HEK293 (cell line): ENCODE results near the gene AATK.

ENCODE experiments used
- MYNN ChIP-seq: fragments of 450-650 bp; formaldehyde crosslinking; IDR thresholded peaks from 2 replicates; pipeline ENCODE4 v1.5.1; 2016; ENCODE audit warnings: missing biosample characterization, missing genetic modification characterization, borderline replicate concordance
- PRDM1 ChIP-seq: fragments of 450-650 bp; formaldehyde crosslinking; IDR thresholded peaks from 2 replicates; pipeline ENCODE4; 2016; ENCODE audit warnings: missing biosample characterization, missing genetic modification characterization
- SCRT1 ChIP-seq: fragments of 450-650 bp; formaldehyde crosslinking; IDR thresholded peaks from 2 replicates; pipeline ENCODE4 v1.5.1; 2016; ENCODE audit warnings: missing biosample characterization, missing genetic modification characterization, borderline replicate concordance
- SP2 ChIP-seq: fragments of 450-650 bp; formaldehyde crosslinking; IDR thresholded peaks from 2 replicates; pipeline ENCODE4 v1.5.1; 2016; ENCODE audit warnings: missing biosample characterization, missing genetic modification characterization
- ZBTB1 ChIP-seq: fragments of 450-650 bp; formaldehyde crosslinking; IDR thresholded peaks from 2 replicates; pipeline ENCODE4 v1.5.1; 2016; ENCODE audit warnings: missing biosample characterization, missing genetic modification characterization
- ZFP41 ChIP-seq: fragments of 450-650 bp; formaldehyde crosslinking; IDR thresholded peaks from 2 replicates; pipeline ENCODE4 v1.5.1; 2016; ENCODE audit warnings: missing biosample characterization, missing genetic modification characterization, borderline replicate concordance
- ZIC2 ChIP-seq: fragments of 450-650 bp; formaldehyde crosslinking; IDR thresholded peaks from 2 replicates; pipeline ENCODE4 v1.5.1; 2016; ENCODE audit warnings: missing biosample characterization, missing genetic modification characterization
- ZNF10 ChIP-seq: fragments of 450-650 bp; formaldehyde crosslinking; IDR thresholded peaks from 2 replicates; pipeline ENCODE4 v1.5.1; 2017; ENCODE audit warnings: missing biosample characterization, missing genetic modification characterization
- ZNF146 ChIP-seq: fragments of 450-650 bp; formaldehyde crosslinking; IDR thresholded peaks from 2 replicates; pipeline ENCODE4 v1.5.1; 2016; ENCODE audit warnings: missing biosample characterization, missing genetic modification characterization
- ZNF19 ChIP-seq: fragments of 450-650 bp; formaldehyde crosslinking; IDR thresholded peaks from 2 replicates; pipeline ENCODE4; 2016; ENCODE audit warnings: missing biosample characterization, missing genetic modification characterization, low read depth
- ZNF214 ChIP-seq: fragments of 450-650 bp; formaldehyde crosslinking; IDR thresholded peaks from 2 replicates; pipeline ENCODE4 v1.5.1; 2017; ENCODE audit warnings: missing biosample characterization, mild to moderate bottlenecking, missing genetic modification characterization, borderline replicate concordance
- ZNF239 ChIP-seq: fragments of 450-650 bp; formaldehyde crosslinking; IDR thresholded peaks from 2 replicates; pipeline ENCODE4 v1.5.1; 2016; ENCODE audit warnings: missing biosample characterization, missing genetic modification characterization
- ZNF248 ChIP-seq: fragments of 450-650 bp; formaldehyde crosslinking; IDR thresholded peaks from 2 replicates; pipeline ENCODE4 v1.5.1; 2017; ENCODE audit warnings: missing biosample characterization, missing genetic modification characterization
- ZNF266 ChIP-seq: fragments of 450-650 bp; formaldehyde crosslinking; IDR thresholded peaks from 2 replicates; pipeline ENCODE4 v1.5.1; 2016; ENCODE audit warnings: missing biosample characterization, missing genetic modification characterization, low read depth
- ZNF324 ChIP-seq: fragments of 450-650 bp; formaldehyde crosslinking; IDR thresholded peaks from 2 replicates; pipeline ENCODE4 v1.5.1; 2016; ENCODE audit warnings: missing biosample characterization, missing genetic modification characterization
- ZNF350 ChIP-seq: fragments of 450-650 bp; formaldehyde crosslinking; IDR thresholded peaks from 2 replicates; pipeline ENCODE4 v1.5.0; 2017; ENCODE audit warnings: missing biosample characterization, mild to moderate bottlenecking, missing genetic modification characterization
- ZNF354C ChIP-seq: fragments of 450-650 bp; formaldehyde crosslinking; IDR thresholded peaks from 2 replicates; pipeline ENCODE4 v1.5.1; 2016; ENCODE audit warnings: missing biosample characterization, missing genetic modification characterization, low read depth, borderline replicate concordance
- ZNF394 ChIP-seq: fragments of 450-650 bp; formaldehyde crosslinking; IDR thresholded peaks from 2 replicates; pipeline ENCODE4 v1.5.1; 2016; ENCODE audit warnings: missing biosample characterization, missing genetic modification characterization, mild to moderate bottlenecking, moderate library complexity, borderline replicate concordance
- ZNF426 ChIP-seq: fragments of 450-650 bp; formaldehyde crosslinking; IDR thresholded peaks from 2 replicates; pipeline ENCODE4 v1.5.1; 2017; ENCODE audit warnings: missing biosample characterization, missing genetic modification characterization, mild to moderate bottlenecking, inconsistent platforms, moderate library complexity
- ZNF521 ChIP-seq: fragments of 450-650 bp; formaldehyde crosslinking; IDR thresholded peaks from 2 replicates; pipeline ENCODE4 v1.5.1; 2017; ENCODE audit warnings: missing biosample characterization, mild to moderate bottlenecking, missing genetic modification characterization
- ZNF544 ChIP-seq: fragments of 450-650 bp; formaldehyde crosslinking; IDR thresholded peaks from 2 replicates; pipeline ENCODE4 v1.5.0; 2017; ENCODE audit warnings: missing biosample characterization, missing genetic modification characterization
- ZNF555 ChIP-seq: fragments of 450-650 bp; formaldehyde crosslinking; conservative IDR thresholded peaks from 2 replicates; pipeline ENCODE4 v1.5.1; 2017; ENCODE audit warnings: missing biosample characterization, mild to moderate bottlenecking, missing genetic modification characterization, inconsistent platforms
- ZNF626 ChIP-seq: fragments of 450-650 bp; sonication (Bioruptor Pico); formaldehyde crosslinking; IDR thresholded peaks from 2 replicates; pipeline ENCODE4 v1.5.1; 2018; ENCODE audit warnings: missing biosample characterization, missing genetic modification characterization, inconsistent platforms
- ZNF658 ChIP-seq: fragments of 450-650 bp; formaldehyde crosslinking; IDR thresholded peaks from 2 replicates; pipeline ENCODE4; 2016; ENCODE audit warnings: missing biosample characterization, missing genetic modification characterization
- ZNF670 ChIP-seq: fragments of 450-650 bp; formaldehyde crosslinking; IDR thresholded peaks from 2 replicates; pipeline ENCODE4 v1.5.1; 2016; ENCODE audit warnings: missing biosample characterization, missing genetic modification characterization, low read depth
- ZNF701 ChIP-seq: fragments of 450-650 bp; formaldehyde crosslinking; IDR thresholded peaks from 2 replicates; pipeline ENCODE4 v1.5.1; 2016; ENCODE audit warnings: missing biosample characterization, missing genetic modification characterization
- ZNF747 ChIP-seq: fragments of 450-650 bp; formaldehyde crosslinking; IDR thresholded peaks from 2 replicates; pipeline ENCODE4 v1.5.1; 2016; ENCODE audit warnings: missing biosample characterization, missing genetic modification characterization
- ZNF776 ChIP-seq: fragments of 450-650 bp; formaldehyde crosslinking; IDR thresholded peaks from 2 replicates; pipeline ENCODE4 v1.5.0; 2017; ENCODE audit warnings: missing biosample characterization, missing genetic modification characterization, borderline replicate concordance
- ZNF791 ChIP-seq: fragments of 450-650 bp; formaldehyde crosslinking; IDR thresholded peaks from 2 replicates; pipeline ENCODE4 v1.5.1; 2016; ENCODE audit warnings: missing biosample characterization, missing genetic modification characterization
- ZSCAN16 ChIP-seq: fragments of 450-650 bp; formaldehyde crosslinking; IDR thresholded peaks from 2 replicates; pipeline ENCODE4 v1.5.1; 2016; ENCODE audit warnings: missing biosample characterization, missing genetic modification characterization
- TF ChIP-seq, protein P1 (sequence below): fragments of 450-650 bp; formaldehyde crosslinking; IDR thresholded peaks from 2 replicates; pipeline ENCODE4 v1.5.1; 2016; ENCODE audit warnings: missing biosample characterization, missing genetic modification characterization
- TF ChIP-seq, protein P2 (sequence below): fragments of 450-650 bp; formaldehyde crosslinking; IDR thresholded peaks from 2 replicates; pipeline ENCODE4 v1.5.1; 2016; ENCODE audit warnings: missing biosample characterization, missing genetic modification characterization
- TF ChIP-seq, protein P3 (sequence below): fragments of 450-650 bp; formaldehyde crosslinking; IDR thresholded peaks from 2 replicates; pipeline ENCODE4 v1.5.1; 2017; ENCODE audit warnings: missing biosample characterization, missing genetic modification characterization
- TF ChIP-seq, protein P4 (sequence below): fragments of 450-650 bp; formaldehyde crosslinking; IDR thresholded peaks from 2 replicates; pipeline ENCODE4 v1.5.1; 2016; ENCODE audit warnings: missing biosample characterization, missing genetic modification characterization

Gene AATK

DNA sequence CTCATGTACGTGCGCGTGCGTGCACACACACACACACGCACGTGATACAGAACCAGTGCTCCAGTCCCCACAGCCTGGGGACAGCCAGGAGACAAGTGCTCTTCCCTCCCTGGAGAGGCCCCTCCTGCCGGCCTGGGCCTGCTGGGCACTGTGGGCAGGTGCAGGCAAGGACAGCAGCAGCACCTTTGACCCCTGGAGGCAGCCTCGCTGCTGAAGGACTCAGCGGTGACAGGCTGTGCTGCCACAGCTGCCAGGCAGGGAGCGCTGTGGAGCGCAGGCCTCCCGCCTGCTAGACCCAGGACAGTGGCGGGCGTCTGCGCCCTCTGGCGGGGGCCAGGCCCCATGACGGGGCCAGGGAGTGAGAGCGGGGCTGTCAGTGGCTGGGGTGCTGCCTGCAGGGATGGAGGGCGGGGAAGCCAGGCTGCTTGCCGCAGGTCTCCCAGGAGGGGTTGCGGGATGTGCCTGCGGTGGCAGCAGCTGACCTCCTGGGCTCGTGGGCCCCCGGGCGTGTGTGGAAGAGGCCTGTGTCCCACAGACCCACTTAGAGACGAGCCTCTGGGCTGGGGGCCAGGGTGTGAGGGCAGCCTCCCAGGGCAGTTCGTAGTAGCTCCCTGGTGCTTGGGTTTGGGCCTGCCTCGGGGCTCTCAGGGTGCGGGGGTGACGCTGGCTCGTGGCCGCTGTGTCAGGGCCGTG, 64.3 kb downstream of the AATK start (continued):
- TF ChIP-seq SP2 (no peak; the same call in 1 of the 2 replicates), ZNF394 (tag by site-specific recombination) (no peak; the same call in 1 of the 2 replicates), ZNF521 (tag by site-specific recombination) (no peak), ZNF701 (tag by site-specific recombination) (no peak), ZNF214 (tag by site-specific recombination) (no peak), ZBTB1 (tag by site-specific recombination) (no peak), ZNF10 (tag by site-specific recombination) (no peak), ZNF239 (no peak), ZNF747 (tag by site-specific recombination) (no peak), ZNF324 (tag by site-specific recombination) (0 out of 2 replicates have a peak, but pooled peaks have one; percentile 61), PRDM1 (tag by site-specific recombination) (no peak), ZNF266 (tag by site-specific recombination) (no peak), MYNN (tag by site-specific recombination) (no peak), ZNF354C (no peak), ZIC2 (tag by site-specific recombination) (peak; percentile 84), ZNF426 (no peak), ZNF658 (no peak), ZNF146 (tag by site-specific recombination) (no peak), ZNF544 (tag by site-specific recombination) (no peak), ZNF626 (tag by site-specific recombination) (no peak), ZNF670 (no peak), ZFP41 (tag by site-specific recombination) (no peak), ZNF776 (tag by site-specific recombination) (no peak), ZNF248 (no peak), SCRT1 (tag by site-specific recombination) (no peak), ZNF19 (tag by site-specific recombination) (no peak), ZSCAN16 (tag by site-specific recombination) (no peak), ZNF555 (tag by site-specific recombination) (no peak), ZNF791 (tag by site-specific recombination) (no peak), ZNF350 (no peak)
- TF ChIP-seq, protein P1, sequence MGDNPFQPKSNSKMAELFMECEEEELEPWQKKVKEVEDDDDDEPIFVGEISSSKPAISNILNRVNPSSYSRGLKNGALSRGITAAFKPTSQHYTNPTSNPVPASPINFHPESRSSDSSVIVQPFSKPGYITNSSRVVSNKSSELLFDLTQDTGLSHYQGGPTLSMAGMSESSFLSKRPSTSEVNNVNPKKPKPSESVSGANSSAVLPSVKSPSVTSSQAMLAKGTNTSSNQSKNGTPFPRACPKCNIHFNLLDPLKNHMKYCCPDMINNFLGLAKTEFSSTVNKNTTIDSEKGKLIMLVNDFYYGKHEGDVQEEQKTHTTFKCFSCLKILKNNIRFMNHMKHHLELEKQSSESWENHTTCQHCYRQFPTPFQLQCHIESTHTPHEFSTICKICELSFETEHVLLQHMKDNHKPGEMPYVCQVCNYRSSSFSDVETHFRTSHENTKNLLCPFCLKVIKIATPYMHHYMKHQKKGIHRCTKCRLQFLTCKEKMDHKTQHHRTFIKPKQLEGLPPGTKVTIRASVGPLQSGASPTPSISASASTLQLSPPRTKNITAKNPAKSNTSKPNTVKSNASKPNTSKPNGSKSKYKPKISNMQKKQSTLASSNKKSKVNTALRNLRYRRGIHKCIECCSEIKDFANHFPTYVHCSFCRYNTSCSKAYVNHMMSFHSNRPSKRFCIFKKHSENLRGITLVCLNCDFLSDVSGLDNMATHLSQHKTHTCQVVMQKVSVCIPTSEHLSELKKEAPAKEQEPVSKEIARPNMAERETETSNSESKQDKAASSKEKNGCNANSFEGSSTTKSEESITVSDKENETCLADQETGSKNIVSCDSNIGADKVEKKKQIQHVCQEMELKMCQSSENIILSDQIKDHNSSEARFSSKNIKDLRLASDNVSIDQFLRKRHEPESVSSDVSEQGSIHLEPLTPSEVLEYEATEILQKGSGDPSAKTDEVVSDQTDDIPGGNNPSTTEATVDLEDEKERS (tag by site-specific recombination): 0 out of 2 replicates have a peak, but pooled peaks have one; percentile 53
- TF ChIP-seq, protein P2, sequence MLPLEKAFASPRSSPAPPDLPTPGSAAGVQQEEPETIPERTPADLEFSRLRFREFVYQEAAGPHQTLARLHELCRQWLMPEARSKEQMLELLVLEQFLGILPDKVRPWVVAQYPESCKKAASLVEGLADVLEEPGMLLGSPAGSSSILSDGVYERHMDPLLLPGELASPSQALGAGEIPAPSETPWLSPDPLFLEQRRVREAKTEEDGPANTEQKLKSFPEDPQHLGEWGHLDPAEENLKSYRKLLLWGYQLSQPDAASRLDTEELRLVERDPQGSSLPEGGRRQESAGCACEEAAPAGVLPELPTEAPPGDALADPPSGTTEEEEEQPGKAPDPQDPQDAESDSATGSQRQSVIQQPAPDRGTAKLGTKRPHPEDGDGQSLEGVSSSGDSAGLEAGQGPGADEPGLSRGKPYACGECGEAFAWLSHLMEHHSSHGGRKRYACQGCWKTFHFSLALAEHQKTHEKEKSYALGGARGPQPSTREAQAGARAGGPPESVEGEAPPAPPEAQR (tag by site-specific recombination): no peak
- TF ChIP-seq, protein P3, sequence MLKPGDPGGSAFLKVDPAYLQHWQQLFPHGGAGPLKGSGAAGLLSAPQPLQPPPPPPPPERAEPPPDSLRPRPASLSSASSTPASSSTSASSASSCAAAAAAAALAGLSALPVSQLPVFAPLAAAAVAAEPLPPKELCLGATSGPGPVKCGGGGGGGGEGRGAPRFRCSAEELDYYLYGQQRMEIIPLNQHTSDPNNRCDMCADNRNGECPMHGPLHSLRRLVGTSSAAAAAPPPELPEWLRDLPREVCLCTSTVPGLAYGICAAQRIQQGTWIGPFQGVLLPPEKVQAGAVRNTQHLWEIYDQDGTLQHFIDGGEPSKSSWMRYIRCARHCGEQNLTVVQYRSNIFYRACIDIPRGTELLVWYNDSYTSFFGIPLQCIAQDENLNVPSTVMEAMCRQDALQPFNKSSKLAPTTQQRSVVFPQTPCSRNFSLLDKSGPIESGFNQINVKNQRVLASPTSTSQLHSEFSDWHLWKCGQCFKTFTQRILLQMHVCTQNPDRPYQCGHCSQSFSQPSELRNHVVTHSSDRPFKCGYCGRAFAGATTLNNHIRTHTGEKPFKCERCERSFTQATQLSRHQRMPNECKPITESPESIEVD (tag by site-specific recombination): no peak
- TF ChIP-seq, protein P4, sequence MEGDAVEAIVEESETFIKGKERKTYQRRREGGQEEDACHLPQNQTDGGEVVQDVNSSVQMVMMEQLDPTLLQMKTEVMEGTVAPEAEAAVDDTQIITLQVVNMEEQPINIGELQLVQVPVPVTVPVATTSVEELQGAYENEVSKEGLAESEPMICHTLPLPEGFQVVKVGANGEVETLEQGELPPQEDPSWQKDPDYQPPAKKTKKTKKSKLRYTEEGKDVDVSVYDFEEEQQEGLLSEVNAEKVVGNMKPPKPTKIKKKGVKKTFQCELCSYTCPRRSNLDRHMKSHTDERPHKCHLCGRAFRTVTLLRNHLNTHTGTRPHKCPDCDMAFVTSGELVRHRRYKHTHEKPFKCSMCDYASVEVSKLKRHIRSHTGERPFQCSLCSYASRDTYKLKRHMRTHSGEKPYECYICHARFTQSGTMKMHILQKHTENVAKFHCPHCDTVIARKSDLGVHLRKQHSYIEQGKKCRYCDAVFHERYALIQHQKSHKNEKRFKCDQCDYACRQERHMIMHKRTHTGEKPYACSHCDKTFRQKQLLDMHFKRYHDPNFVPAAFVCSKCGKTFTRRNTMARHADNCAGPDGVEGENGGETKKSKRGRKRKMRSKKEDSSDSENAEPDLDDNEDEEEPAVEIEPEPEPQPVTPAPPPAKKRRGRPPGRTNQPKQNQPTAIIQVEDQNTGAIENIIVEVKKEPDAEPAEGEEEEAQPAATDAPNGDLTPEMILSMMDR (tag by site-specific recombination): peak; percentile 100
